GM19193 (cell line): ENCODE data around the gene ARID1B.

ENCODE experiments used
- POLR2A ChIP-seq: IDR thresholded peaks from 4 replicates; pipeline ENCODE4 v1.6.1; 2011; ENCODE audit not compliant: insufficient read depth, insufficient read length; ENCODE audit errors: extremely low read depth

Gene ARID1B

DNA sequence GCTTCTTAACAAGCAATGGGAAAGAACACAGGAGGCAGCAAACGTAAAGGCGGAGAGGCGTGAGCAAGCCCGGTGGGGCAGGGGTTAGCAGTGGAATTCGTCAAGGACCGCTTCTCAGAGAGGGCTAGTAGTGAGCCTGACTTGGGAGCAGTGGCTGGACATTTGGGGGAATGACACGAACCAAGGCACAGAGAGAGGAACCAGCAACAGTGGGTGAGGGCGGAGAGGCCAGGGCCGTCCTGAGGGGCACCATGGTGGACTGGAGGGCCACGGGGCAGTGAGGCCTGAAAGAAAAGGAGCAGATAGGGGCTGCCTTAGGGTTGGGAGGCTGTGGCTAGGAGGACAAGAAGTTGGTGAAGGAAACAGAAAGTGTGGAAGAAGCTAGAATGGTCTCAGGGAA lies 12.1 kb upstream of the ARID1B start:
- TF ChIP-seq POLR2A = no peak

DNA sequence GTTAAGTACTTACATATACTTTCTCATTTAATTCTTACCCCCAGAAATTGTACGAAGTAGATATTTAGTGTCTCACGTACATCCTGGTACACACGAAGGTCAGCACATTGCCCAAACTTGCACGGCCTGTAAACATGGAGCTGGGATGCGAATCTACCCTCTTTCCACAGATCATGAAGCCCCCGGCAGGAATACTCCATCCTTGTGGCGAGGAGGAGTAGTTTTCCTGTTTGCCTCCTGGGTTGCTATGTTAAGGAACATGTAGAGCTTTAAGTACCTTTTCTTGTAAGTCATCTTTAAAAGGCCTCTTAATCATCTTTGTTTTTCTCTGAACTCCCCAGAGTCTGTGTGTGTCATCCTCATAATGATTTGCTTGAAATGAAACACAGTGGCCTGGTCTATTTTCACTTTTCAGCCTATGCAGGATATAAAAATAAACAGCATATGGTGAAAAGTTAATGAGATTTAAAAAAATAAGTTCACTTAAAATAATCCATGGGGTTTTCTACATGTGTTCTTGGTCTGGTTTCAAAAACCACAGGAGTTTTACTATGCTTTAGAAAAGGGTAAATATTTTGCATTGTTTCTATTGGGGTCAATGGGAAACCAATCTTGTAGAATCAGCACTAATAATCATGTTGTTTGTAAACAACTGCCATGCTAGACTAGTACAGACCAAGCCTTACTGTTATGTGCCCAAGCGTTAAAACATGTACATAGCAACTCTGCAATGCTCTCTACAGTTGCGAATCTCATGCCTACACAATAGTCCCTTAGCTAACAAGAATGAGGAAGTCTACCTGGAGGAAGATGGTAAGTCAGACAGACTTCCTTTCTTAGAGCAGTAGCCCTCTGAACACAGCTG lies 9.3 kb upstream of the ARID1B start:
- no peak for TF ChIP-seq POLR2A

DNA sequence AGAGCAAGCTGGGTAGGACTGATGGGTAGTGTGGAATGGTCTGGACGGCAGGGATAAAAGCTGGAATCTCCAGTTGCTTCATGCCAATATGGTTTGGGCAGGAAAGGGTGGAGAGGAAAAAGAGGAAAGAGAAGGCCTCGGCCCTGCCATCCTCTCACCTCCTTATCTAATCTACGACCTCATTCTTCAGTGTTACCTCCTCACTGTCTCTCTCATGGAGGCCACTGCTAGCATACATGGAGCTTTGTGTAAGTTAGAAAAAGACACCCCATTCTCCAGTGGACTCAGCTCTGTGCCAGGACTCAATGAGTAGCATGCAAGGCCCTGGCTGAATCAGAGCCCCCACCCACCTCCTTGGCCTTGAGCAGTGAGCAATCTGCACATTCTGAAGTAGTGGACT lies 6.1 kb upstream of the ARID1B start:
- no peak for TF ChIP-seq POLR2A

DNA sequence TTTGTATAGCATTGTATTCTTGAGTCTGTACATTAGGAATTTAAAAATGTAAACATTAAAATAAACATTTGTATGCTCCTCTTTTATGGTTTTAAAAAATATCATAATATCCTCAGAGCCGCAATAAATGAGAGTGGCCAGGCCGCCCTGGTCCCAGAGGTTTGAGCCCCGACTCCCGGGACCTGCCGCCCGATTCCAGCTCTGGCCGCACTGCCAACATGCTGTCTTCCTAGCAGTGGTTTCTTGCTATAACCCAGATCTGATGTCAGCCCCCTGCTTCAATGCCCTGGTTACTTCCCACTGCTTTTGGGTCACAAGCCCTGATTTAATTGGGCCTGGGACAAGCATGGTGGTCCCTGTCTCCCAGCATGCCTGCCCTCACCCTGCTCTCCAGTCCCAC lies 5.4 kb upstream of the ARID1B start:
- no peak for TF ChIP-seq POLR2A

DNA sequence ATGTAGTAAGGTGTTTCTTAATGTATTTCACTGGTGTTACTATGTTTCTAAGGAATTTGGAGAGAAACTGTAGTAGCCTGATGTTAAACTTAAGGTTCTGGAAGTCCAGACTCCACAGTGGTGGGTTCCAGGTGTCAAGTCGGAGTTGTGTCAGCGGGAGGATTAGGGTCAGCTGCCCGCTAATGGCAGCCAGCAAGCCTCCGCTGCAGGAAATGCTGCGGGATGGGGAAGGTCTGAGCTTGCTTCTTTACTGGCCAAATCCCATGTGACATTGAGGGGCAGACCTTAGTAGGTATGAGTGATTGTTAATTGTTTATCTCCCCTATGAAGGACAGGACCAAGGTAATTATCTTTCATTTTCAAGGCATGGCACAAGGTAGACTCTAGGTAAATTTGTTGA lies 3.7 kb upstream of the ARID1B start:
- TF ChIP-seq POLR2A = no peak

DNA sequence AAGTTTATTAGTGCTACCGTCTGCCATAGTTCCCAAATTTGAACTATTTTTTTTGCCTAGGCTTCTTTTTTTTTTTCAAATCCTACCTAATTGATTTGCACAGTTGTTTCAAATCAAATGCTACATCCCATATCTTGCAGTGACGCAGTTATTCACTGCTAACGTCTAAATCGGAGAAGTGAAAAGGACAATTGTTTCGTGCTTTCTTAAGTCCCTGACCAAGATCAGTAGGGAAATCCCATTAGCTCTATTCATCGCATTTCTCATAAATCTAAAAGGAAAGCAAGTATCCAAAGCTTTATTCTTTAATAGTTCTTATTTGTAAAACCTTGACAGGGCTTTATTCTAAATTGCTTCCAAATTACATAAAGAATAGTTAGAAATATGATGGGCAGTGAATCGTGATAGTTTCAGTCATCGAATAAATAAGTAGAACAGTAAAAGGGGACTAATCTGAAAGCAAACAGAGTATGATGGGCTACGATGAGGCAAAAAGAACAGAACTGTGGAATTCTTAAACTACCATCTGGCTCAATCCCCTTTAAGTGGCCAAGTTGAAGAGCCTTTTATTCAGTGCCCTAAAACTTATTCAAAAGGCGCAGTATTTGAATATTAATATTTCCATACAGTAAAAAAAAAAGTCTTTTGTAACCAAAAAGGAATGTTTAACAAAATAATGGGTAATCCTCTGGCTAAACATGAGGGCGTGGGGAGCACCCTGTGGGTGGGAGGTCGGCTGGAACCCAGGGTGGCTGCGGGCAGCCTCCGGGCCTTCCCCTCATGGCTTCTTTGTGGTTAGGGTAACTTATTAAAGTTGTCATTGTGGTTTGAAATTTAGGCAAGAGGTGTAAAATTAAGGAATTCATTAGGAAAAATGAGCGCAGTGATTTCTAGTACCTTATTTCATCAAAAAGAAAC lies 3.0 kb upstream of the ARID1B start:
- no peak for TF ChIP-seq POLR2A

- TF ChIP-seq POLR2A = no peak
Observed at GRCh38 chr6:156774863-156775405, 2.2 kb upstream of the ARID1B start.

DNA sequence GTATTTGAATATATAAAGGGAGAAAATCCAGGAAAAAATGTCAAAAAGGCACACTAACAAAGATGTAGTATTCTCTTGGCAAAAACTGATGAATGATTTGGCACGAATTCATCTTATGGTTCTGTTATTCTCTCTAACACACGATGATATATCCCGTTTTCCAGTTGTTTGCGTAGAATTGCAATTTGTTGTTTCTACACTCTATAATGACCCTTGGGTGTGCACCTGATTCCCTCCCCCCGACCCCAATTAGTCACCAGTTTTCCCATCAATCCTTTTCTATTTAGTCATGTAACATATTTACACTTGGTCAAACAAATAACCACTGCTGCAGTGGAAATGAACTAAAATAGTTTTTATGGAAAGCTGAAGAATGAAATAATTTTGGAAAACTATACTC lies 1.5 kb upstream of the ARID1B start:
- no peak for TF ChIP-seq POLR2A

GRCh38 chr6:156776470-156776839 lies 723 bp upstream of the ARID1B start:
- no peak for TF ChIP-seq POLR2A

DNA sequence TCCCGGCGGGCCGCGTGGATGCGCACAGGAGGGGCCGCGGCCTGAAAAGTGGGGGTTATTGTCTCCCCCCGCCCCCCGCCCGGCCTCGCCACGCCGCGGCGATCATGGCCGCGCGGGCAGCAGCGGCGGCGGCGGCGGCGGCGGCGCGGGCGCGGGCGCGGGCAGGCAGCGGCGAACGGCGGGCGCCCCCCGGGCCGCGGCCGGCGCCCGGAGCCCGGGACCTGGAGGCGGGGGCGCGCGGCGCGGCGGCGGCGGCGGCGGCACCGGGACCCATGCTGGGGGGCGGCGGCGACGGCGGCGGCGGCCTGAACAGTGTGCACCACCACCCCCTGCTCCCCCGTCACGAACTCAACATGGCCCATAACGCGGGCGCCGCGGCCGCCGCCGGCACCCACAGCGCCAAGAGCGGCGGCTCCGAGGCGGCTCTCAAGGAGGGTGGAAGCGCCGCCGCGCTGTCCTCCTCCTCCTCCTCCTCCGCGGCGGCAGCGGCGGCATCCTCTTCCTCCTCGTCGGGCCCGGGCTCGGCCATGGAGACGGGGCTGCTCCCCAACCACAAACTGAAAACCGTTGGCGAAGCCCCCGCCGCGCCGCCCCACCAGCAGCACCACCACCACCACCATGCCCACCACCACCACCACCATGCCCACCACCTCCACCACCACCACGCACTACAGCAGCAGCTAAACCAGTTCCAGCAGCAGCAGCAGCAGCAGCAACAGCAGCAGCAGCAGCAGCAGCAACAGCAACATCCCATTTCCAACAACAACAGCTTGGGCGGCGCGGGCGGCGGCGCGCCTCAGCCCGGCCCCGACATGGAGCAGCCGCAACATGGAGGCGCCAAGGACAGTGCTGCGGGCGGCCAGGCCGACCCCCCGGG lies 637 bp downstream of the ARID1B start:
- TF ChIP-seq POLR2A = peak; percentile 63

DNA sequence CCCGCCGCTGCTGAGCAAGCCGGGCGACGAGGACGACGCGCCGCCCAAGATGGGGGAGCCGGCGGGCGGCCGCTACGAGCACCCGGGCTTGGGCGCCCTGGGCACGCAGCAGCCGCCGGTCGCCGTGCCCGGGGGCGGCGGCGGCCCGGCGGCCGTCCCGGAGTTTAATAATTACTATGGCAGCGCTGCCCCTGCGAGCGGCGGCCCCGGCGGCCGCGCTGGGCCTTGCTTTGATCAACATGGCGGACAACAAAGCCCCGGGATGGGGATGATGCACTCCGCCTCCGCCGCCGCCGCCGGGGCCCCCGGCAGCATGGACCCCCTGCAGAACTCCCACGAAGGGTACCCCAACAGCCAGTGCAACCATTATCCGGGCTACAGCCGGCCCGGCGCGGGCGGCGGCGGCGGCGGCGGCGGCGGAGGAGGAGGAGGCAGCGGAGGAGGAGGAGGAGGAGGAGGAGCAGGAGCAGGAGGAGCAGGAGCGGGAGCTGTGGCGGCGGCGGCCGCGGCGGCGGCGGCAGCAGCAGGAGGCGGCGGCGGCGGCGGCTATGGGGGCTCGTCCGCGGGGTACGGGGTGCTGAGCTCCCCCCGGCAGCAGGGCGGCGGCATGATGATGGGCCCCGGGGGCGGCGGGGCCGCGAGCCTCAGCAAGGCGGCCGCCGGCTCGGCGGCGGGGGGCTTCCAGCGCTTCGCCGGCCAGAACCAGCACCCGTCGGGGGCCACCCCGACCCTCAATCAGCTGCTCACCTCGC lies 1.5 kb downstream of the ARID1B start:
- TF ChIP-seq POLR2A = peak; percentile 47

- TF ChIP-seq POLR2A = peak; percentile 53
Observed at GRCh38 chr6:156779206-156780094, 2.3 kb downstream of the ARID1B start.

DNA sequence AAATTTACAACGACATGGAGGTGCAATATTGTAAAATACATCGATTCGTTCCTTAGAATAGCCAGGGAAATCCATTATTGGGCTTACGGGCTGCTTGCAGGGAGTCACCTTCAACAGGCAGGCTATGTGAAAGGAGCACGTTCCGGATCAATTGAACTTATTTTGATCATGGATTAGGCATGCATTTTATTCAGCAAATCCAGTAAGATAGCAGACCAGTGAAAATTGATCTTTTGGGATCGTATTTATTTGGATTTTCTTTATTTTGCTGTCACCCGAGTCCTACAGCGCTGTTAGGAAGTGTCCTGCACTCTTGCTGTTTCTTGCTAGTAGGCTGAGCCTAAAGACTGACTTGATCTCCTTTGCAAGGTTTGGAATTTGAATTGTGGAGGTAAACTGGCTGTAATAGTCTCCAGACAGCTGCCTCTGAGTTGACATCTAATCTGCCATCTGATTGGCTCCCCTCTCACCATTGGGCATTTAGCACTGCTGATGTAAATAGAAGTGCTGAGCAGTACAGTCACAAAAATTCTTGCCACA lies 3.0 kb downstream of the ARID1B start:
- TF ChIP-seq POLR2A = no peak
